Subcutaneous preadipocyte (primary cell): Measurements from ENCODE around the gene TAF11L11. TPM values are rescaled to one million over a fixed set of nuclear protein-coding genes. Genes with fewer than 3 reads are reported as not detected.

Experiments
- small RNA-seq: library from RNA; depleted of rRNA; stranded (forward); fragments of <200 nt; gene quantifications from one replicate; pipeline ENCODE3, GENCODE V24; 2012
- total RNA-seq: library from RNA; depleted of rRNA; stranded (reverse); fragments of >200 nt; gene quantifications from 2 replicates; pipeline ENCODE4 v1.2.3, GENCODE V29; 2012

The TAF11L11 gene
- total RNA-seq = not detected in 2 replicates

DNA sequence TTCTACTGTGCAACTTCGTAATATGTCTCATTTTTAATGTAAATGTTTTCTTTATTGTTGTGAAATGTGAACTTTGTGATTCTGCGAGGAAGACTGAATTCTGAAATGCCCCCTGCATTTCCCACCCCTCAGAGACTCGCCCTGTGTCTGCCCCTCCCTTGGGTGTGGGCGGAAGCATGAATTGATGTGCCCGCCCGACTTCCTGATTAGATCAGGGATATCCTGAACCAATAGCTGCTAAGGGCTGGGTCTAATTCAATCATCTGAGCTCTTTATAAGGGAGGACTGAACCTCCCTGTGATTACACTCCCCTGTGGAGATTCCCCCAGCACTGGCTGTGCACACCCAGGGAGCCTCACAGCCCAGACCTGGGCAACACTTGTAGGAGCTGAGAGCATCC, at the start of gene TAF11L11:
TAF11L11 (plus strand) TSS at position 304 of the 400 bp plus-strand sequence.

GRCh38 chr5:17585658-17586057, 18.3 kb upstream of the TAF11L11 start, which contains the start of gene TAF11L7:
TAF11L7 (minus strand) TSS chr5:17585758.

DNA sequence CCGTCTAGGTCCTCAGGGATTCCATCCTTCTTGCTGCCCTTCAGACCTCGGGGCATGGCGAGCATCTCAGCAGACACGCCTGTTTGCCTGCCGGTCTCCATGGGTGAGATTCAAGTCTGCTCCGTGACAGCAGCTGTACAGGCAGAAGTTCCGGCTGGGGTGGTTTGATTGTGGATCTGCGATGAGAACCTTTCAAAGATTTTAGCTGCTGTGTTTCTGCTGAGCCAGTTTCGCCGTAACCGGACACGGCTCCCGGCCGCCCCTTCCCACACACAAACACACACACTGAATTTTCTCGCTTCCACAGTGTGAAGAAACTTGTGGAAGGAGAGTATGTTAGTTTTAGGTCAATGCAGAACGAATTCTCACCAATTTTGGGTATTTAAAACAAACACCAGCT, 13.1 kb upstream of the TAF11L11 start, which contains the start of gene TAF11L8:
TAF11L8 (minus strand) TSS at position 101 of the 400 bp plus-strand sequence.

DNA sequence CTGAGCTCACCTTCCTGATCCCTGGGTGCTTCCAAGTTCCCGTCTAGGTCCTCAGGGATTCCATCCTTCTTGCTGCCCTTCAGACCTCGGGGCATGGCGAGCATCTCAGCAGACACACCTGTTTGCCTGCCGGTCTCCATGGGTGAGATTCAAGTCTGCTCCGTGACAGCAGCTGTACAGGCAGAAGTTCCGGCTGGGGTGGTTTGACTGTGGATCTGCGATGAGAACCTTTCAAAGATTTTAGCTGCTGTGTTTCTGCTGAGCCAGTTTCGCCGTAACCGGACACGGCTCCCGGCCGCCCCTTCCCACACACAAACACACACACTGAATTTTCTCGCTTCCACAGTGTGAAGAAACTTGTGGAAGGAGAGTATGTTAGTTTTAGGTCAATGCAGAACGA, 9.7 kb upstream of the TAF11L11 start, which contains the start of gene TAF11L9:
TAF11L9 (minus strand) TSS at position 140 of the 400 bp plus-strand sequence.

GRCh38 chr5:17597728-17598127, 6.3 kb upstream of the TAF11L11 start, which contains the start of gene TAF11L10:
TAF11L10 (minus strand) TSS chr5:17597828.

DNA sequence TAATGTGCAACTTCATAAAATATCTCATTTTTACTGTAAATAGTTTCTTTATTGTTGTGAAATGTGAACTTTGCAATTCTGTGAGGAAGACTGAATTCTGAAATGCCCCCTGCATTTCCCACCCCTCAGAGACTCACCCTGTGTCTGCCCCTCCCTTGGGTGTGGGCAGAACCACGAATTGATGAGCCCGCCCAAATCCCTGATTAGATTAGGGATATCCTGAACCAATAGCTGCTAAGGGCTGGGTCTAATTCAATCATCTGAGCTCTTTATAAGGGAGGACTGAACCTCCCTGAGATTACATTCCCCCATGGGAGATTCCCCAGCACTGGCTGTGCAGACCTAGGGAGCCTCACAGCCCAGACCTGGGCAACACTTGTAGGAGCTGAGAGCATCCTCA, 6.1 kb downstream of the TAF11L11 start, which contains the start of gene TAF11L12:
TAF11L12 (plus strand) TSS at position 301 of the 400 bp plus-strand sequence.

GRCh38 chr5:17631788-17632187, 27.8 kb downstream of the TAF11L11 start, which contains the start of gene TAF11L13:
TAF11L13 (plus strand) TSS chr5:17632088.

GRCh38 chr5:17634160-17634559, 30.2 kb downstream of the TAF11L11 start, which contains the start of gene TAF11L14:
TAF11L14 (plus strand) TSS chr5:17634460.

Small RNAs within 50 kb of the gene (small RNA-seq; reads per million reads assigned to genes)
- gene AC233724.1 (not detected), gene AC233724.2 (not detected), gene AC233724.3 (not detected), gene AC233724.4 (not detected), gene AC233724.6 (not detected), gene AC233724.7 (not detected)

Other genes with a start within 250 kb of the TAF11L11 start
- gene TAF11L2, start 106.0 kb upstream of the TAF11L11 start, total RNA-seq = not detected in 2 replicates
- gene TAF11L3, start 85.8 kb upstream of the TAF11L11 start, total RNA-seq = not detected in 2 replicates
- not detected in 2 replicates for gene TAF11L4, start 82.4 kb upstream of the TAF11L11 start, total RNA-seq
- not detected in 2 replicates for gene TAF11L5, start 78.9 kb upstream of the TAF11L11 start, total RNA-seq
- gene TAF11L6, start 75.5 kb upstream of the TAF11L11 start, total RNA-seq = not detected in 2 replicates
- gene TAF11L7, start 18.4 kb upstream of the TAF11L11 start, total RNA-seq = not detected in 2 replicates
- not detected in 2 replicates for gene TAF11L8, start 13.2 kb upstream of the TAF11L11 start, total RNA-seq
- not detected in 2 replicates for gene TAF11L9, start 9.8 kb upstream of the TAF11L11 start, total RNA-seq
- gene TAF11L10, start 6.4 kb upstream of the TAF11L11 start, total RNA-seq = not detected in 2 replicates
- gene TAF11L12, start 6.2 kb downstream of the TAF11L11 start, total RNA-seq = not detected in 2 replicates
- not detected in 2 replicates for gene TAF11L13, start 27.9 kb downstream of the TAF11L11 start, total RNA-seq
- not detected in 2 replicates for gene TAF11L14, start 30.3 kb downstream of the TAF11L11 start, total RNA-seq